HL-60 (cell line): ENCODE data around the gene TMX3.

Source experiments
- DNase-seq, 2 experiments: peaks; one replicate each; pipeline ENCODE4 v3.0.0-alpha.2; 2010 to 2020; ENCODE audit warnings: low read depth in 1 of 2, low spot score in 1 of 2
- H3K27ac ChIP-seq: fragments of 250-450 bp; sonication (Bioruptor Pico); replicated peaks from 2 replicates; pipeline ENCODE4 v1.5.1; 2020; ENCODE audit warnings: mild to moderate bottlenecking, moderate library complexity
- H3K27me3 ChIP-seq: fragments of 250-450 bp; sonication (Bioruptor Pico); 2 replicates; pipeline ENCODE4 v1.5.1; 2021; ENCODE audit warnings: mild to moderate bottlenecking, moderate library complexity; ENCODE audit not compliant: insufficient read depth, poor library complexity, severe bottlenecking
- H3K4me3 ChIP-seq: replicated peaks from 2 replicates; pipeline ENCODE4 v1.5.1; 2011; ENCODE audit warnings: mild to moderate bottlenecking, control low read depth, low read length; ENCODE audit not compliant: insufficient read depth
- GABPA ChIP-seq: IDR thresholded peaks from 2 replicates; pipeline ENCODE4 v1.6.1; 2012; ENCODE audit warnings: low read depth
- POLR2AphosphoS5 ChIP-seq: IDR thresholded peaks from 2 replicates; pipeline ENCODE4 v1.6.1; 2012; ENCODE audit warnings: low read depth
- REST ChIP-seq: IDR thresholded peaks from 2 replicates; pipeline ENCODE4 v1.6.1; 2012; ENCODE audit warnings: low read depth; ENCODE audit not compliant: insufficient replicate concordance
- SPI1 ChIP-seq: IDR thresholded peaks from 2 replicates; pipeline ENCODE4 v1.6.1; 2012; ENCODE audit warnings: low read depth, mild to moderate bottlenecking, borderline replicate concordance
- TF ChIP-seq, protein P1 (sequence below): IDR thresholded peaks from one replicate; pipeline ENCODE4 v1.5.1; 2011; ENCODE audit warnings: low read length, control low read depth, inconsistent platforms; ENCODE audit not compliant: insufficient read depth

Gene TMX3

GRCh38 chr18:68759308-68759707 is 44.4 kb upstream of the TMX3 start:
- H3K27ac ChIP-seq: no peak overlapping the region
- DNase-seq: no peak
- no peaks in the 10 kb centered on the region for H3K27me3 ChIP-seq
- H3K4me3 ChIP-seq: no peak overlapping the region
- TF ChIP-seq POLR2AphosphoS5 (no peak), REST (no peak), GABPA (no peak), SPI1 (no peak)
- TF ChIP-seq, protein P1, sequence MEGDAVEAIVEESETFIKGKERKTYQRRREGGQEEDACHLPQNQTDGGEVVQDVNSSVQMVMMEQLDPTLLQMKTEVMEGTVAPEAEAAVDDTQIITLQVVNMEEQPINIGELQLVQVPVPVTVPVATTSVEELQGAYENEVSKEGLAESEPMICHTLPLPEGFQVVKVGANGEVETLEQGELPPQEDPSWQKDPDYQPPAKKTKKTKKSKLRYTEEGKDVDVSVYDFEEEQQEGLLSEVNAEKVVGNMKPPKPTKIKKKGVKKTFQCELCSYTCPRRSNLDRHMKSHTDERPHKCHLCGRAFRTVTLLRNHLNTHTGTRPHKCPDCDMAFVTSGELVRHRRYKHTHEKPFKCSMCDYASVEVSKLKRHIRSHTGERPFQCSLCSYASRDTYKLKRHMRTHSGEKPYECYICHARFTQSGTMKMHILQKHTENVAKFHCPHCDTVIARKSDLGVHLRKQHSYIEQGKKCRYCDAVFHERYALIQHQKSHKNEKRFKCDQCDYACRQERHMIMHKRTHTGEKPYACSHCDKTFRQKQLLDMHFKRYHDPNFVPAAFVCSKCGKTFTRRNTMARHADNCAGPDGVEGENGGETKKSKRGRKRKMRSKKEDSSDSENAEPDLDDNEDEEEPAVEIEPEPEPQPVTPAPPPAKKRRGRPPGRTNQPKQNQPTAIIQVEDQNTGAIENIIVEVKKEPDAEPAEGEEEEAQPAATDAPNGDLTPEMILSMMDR: no peak

DNA sequence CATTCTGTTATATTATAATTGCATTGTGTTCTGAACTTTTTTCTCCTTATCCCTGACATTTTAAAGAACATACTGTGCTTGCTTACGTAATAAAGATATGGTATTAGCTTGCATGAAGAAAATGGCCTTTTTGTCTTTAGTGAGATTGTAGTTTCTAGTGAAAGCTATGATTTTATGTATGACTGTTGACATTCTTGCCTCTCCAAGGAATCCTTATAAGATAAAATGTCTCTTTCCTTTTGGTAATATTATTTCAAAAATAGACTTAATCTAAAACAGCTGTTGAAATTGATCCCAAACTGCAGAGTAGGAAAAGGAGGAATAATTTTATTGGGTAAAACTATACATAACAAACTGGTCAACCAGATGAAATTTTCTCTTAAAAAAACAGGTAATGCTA is 42.2 kb upstream of the TMX3 start:
- TF ChIP-seq POLR2AphosphoS5 (no peak), SPI1 (no peak), GABPA (no peak), REST (no peak)
- TF ChIP-seq, protein P1: no peak
- DNase-seq: no peak
- no peaks in the 10 kb centered on the region for H3K27me3 ChIP-seq
- no peak overlapping the region for H3K27ac ChIP-seq
- no peak overlapping the region for H3K4me3 ChIP-seq

- no peak for TF ChIP-seq POLR2AphosphoS5
- H3K4me3 ChIP-seq: no peak overlapping the region
- no peak for DNase-seq
- H3K27me3 ChIP-seq: no peaks in the 10 kb centered on the region
- H3K27ac ChIP-seq: no peak overlapping the region
Observed at GRCh38 chr18:68742206-68742605, 27.3 kb upstream of the TMX3 start.

DNA sequence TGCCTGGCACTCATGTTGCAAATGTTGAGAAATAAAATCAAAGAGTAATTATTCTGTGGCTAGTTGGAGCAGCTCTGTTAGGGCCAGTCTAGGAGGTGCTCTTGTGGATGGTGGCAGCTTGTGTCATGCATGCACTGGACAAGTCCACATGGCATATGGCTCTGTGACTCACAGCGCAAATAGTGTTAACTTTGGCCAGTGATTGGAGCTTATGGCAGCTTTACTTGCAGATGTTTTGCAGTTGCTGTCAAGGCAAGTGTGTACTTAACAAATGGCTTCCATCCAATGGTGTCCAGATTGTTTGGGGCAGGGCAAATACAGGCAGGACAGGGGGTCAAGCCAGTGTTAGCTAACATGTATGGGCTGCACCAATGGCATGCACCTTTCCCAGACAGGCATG is 26.1 kb upstream of the TMX3 start:
- DNase-seq: no peak
- Histone ChIP-seq H3K4me3 (no peak overlapping the region), H3K27ac (no peak overlapping the region), H3K27me3 (no peaks in the 10 kb centered on the region)
- TF ChIP-seq SPI1 (no peak), POLR2AphosphoS5 (no peak)
- TF ChIP-seq, protein P1: no peak
